HL-60/S4 treated with retinoic acid at 250 ng/mL for 4 days and 3 days (cell line): Measurements from ENCODE around the gene SHF.
"Not testable (repeated sequence)": the region's sequence is repeated elsewhere in the genome, so short reads cannot be mapped to it uniquely, and the experiment has no call there.

Source experiments
- in situ Hi-C: fragments of 300-500 bp; cut with MboI; formaldehyde crosslinking; loops from 2 replicates; pipeline ENCODE4 v1.7.0; 2022; ENCODE audit warnings: low sequenced_read_pairs

The SHF gene

GRCh38 chr15:45148076-45149059 is 39.4 kb downstream of the SHF start:
- in situ Hi-C loops = no loop called here

- in situ Hi-C loops = no loop called here
These were observed 40.2 kb downstream of the SHF start for GRCh38 chr15:45147606-45148005.

DNA sequence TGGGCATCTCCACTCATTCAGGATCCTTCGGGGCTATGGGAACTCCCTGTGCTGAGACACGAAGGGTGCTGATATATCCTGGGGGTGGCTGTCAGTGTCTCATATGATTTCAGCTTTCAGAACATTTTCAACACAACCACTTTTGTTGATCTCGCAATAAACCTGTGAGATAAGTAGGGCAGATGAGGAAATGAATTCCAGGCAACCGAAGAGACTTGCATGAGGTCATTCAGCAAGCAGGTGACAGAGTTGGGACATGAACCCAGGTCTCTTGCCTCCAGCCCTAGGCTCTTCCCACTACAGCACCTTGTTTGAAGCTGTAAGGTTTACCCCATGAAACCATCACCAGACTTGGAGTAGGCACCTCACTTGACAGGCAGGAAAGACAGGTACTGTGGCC is 41.4 kb downstream of the SHF start:
- in situ Hi-C loops = no loop called here

DNA sequence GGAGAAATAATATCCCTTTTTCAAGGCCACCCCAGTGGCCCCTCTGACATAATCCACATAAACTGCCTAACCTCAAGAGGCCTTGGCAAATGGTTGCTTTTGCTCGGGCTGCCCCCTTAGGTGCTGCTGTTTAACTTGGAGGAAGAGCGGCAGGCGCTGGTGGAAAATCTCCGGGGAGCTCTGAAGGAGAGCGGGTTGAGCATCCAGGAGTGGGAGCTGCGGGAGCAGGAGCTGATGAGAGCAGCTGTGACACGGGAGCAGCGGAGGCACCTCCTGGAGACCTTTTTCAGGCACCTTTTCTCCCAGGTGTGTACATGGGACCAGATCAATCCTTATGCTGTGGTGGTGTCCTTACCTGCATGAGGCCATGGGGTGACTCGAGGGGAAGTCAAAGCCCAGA is 43.0 kb downstream of the SHF start:
- in situ Hi-C loops = no loop called here

GRCh38 chr15:45143946-45144345 is 43.8 kb downstream of the SHF start:
- in situ Hi-C loops = no loop called here

DNA sequence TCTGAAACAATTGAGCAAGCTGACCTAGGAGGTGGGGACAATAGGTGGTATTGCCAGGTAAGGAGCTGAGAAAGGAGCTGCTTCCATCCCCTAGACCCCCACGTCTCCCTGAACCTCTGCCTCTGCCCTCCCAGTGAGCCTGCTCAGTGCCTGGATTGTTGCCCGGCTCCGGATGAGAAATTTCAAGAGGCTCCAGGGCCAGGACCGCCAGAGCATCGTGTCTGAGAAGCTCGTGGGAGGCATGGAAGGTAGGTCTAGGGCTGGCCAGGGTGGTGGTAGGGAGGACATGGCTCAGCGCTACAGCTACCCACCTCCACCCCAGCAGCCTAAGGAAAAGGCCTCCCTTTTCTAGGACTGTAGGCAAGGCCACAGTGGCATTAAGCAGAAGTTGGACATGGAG is 44.7 kb downstream of the SHF start:
- in situ Hi-C loops = no loop called here

GRCh38 chr15:45141386-45141785 is 46.4 kb downstream of the SHF start:
- in situ Hi-C loops = no loop called here

- in situ Hi-C loops = no loop called here
These were observed 47.1 kb downstream of the SHF start for GRCh38 chr15:45140557-45141250.

GRCh38 chr15:45139770-45140169 is 48.0 kb downstream of the SHF start:
- in situ Hi-C loops = no loop called here

DNA sequence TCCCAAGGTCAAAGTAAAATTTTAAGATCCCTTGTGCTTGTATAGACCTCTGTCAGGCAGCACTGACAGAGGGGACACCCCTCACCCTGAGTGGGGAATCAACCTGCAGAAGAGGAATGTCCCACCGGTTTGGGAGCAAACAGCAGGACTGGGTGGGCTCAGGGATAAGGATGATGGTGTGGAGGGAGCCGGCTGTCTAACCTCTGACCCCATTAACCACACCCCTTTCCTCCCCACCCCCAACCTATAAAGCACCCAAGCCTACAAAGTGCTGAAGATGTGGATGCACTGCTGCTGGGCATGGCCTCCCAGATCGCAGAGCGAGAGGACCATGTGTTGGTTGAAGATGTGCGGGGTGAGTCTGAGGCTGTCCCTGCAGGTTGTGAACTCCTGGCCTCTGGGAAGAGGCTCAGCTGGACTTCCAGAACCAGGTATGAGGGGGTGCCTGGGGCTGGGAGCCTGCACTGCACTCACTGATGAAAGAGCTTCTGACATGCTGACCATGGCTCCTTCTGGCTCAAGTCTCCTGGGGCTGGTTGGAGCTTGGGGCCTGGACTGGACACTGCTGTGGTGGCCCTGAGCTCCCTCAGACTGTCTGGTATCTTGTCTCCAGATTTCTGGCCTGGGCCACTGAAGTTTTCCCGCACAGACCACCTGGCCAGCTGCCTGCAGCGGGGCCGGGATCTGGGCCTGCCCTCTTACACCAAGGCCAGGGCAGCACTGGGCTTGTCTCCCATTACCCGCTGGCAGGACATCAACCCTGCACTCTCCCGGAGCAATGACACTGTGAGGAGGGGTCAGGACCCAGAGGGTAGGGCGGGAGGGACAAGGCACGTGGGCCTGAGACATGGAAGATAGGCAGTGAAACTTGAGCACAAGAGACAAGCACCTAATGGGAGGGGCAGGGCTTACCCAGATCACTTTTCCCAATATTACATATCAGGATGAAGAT is 48.7 kb downstream of the SHF start:
- in situ Hi-C loops = no loop called here

DNA sequence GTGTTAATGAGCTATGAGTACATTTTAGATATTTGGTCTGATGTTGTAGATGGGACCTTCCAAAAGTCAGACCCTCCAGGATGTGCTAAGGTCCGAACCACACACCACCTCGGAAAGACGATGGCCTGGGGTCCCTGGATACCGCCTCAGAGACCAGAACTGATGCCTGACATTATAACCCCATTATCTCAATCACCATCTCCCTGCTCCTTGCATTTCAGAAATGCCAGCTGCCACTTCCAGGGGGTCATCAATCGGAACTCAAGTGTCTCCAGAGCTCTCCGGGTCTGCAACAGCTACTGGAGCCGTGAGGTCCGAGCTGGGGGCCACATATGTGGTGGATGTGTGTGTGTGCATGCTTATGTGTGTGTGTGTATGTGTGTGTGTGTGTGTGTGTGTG is 50.1 kb downstream of the SHF start:
- in situ Hi-C loops = no loop called here

DNA sequence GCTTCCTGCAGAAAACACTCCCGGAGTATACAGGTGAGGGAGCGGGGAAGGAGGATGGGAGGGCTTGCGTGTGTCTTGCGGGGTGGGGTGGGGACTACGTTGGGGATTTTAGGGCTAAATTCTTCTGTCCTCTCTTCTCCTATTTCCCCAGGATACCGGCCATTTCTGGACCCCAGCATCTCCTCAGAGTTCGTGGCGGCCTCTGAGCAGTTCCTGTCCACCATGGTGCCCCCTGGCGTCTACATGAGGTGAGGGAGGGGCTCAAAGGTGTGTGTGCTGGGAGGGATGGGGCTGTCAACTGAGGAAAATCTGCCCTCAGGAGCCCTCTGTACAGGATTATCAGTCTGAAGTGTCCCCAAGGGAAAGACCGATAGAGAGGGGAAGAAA is 51.4 kb downstream of the SHF start:
- in situ Hi-C loops = no loop called here

- in situ Hi-C loops = not testable (repeated sequence)
These were observed 51.9 kb downstream of the SHF start for GRCh38 chr15:45135705-45136377.

DNA sequence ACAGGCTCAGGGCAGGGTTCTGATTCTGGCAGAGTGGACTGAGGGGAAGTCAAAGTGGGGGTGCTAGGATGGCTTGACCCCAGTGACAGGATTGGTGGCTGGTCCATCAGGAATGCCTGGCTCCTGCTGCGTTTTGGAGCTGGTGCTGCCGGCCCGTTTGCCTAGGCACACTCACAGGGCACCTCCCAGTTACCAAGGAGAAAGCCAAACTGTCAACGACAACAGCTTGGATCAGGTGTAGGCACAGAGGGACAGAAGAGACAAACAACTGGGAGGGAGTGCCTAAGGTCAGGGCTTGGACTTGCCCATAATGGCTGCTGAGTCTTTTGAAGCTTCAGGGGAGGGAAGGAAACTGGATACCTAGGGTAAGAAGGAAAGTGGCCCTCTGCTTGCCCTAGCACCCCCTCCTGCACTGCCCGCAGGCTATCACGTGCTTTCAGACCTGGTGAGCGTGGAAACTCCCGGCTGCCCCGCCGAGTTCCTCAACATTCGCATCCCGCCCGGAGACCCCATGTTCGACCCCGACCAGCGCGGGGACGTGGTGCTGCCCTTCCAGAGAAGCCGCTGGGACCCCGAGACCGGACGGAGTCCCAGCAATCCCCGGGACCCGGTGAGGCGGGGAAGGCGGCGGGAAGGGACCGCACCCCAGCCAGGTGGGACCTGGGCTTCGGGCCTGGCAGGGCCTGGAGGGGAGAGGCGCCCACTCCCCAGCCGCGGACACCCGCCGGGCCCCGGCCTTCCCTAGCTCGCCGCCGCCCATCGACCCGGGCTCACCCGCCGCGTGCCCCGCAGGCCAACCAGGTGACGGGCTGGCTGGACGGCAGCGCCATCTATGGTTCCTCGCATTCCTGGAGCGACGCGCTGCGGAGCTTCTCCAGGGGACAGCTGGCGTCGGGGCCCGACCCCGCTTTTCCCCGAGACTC is 52.8 kb downstream of the SHF start:
- in situ Hi-C loops = no loop called here

- in situ Hi-C loops = no loop called here
These were observed 53.7 kb downstream of the SHF start for GRCh38 chr15:45134046-45134445.

GRCh38 chr15:45133561-45133920 is 54.2 kb downstream of the SHF start:
- in situ Hi-C loops = no loop called here

GRCh38 chr15:45132844-45133560 is 54.8 kb downstream of the SHF start:
- in situ Hi-C loops = no loop called here

DNA sequence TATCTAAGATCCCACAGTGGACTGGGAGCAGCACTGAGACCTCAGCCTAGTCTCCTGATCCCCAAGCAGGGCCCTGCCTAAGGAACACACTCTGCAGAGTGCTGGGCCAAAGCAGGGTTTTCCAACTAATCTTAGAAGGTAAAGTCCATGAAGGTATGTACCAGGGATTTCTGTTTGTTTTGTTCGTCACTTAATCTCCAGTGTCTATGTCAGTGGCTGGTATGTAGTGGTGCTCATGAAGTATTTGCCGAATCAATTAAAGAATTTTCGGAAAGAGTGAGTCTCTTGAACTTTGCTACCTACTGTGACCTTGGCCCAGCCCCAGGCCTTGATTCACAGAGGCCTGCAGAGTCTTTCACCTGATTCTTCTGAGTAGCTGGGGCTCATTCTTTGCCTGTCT is 56.3 kb downstream of the SHF start:
- in situ Hi-C loops = no loop called here
